NCI-H2029 (cell line): ENCODE data around the gene TMEM88.

Source experiments
- DNase-seq: peaks from one replicate; lab custom pipeline; 2025; lab: John Stamatoyannopoulos, UW

The TMEM88 gene

DNA sequence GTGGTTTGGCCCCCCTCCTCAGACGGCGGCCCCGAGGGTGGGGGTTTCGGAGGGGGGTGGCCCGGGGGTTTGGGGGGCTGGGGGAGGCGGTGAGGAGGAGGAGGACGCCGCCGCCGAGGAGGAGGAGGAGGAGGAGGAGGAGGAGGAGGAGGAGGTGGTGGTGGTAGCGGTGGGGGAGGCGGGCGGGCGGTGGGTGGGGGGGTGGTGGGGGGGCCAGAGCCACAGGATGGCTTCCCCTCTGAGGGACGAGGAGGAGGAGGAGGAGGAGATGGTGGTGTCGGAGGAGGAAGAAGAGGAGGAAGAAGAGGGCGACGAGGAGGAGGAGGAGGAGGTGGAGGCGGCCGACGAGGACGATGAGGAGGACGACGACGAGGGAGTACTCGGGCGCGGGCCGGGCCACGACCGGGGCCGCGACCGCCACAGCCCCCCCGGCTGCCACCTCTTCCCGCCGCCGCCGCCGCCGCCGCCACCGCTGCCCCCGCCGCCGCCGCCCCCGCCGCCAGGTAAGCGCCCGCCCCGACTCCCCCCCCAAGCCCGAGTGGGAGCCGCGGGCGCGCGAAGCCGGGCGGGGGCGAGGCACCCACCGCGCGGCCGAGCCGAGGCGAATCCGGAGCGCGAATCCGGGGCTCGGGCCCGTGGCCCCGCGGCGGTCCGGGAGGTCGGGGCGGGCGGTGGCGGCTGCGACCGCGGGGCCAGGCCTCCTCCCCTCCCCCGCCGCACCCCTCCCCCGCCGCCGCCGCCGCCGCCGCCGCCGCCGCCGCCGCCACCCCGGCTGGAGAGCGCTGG is 29.9 kb downstream of the TMEM88 start:
- no peak for DNase-seq

DNA sequence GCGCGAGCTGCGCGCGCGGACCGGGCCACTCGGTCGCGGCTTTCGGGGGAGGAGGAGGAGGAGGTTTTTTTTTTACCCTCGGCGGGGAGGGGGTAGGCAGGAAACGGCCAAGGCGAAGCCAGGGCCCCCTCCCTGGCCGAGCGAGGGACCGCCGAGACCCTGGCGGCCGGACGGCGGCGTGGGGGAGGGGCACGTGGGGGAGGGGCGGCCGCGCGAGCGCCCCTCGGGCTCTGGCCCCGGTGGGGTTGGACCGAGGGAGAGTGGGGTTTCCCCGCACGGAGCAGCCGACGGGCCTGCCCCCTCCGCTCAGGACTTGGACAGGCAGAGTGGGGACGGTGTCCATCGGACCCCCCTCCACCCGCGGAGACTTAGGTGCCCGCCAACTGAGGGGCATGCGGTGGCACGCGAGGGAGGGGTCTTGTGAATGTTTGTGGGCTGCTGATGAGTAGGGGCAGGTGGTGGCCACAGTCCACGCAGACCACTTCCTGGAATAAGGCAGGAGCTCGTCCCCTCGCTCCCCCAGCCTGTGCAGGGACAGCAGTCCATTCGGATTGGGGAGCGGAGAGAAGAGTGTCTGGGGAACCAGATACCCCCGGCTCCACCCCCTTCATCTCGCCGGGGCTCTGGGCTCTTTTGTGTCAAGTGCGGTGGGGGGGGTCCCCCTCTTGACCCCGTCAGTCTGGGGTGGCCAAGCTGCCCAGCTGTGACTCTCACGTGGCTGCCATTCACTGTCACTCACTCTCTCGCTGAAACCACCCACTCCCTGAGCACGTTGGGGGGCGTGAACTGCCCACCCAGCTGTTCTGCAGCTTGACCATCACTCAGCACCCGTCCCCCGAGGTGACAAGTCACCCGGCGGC is 30.7 kb downstream of the TMEM88 start:
- DNase-seq = no peak

DNA sequence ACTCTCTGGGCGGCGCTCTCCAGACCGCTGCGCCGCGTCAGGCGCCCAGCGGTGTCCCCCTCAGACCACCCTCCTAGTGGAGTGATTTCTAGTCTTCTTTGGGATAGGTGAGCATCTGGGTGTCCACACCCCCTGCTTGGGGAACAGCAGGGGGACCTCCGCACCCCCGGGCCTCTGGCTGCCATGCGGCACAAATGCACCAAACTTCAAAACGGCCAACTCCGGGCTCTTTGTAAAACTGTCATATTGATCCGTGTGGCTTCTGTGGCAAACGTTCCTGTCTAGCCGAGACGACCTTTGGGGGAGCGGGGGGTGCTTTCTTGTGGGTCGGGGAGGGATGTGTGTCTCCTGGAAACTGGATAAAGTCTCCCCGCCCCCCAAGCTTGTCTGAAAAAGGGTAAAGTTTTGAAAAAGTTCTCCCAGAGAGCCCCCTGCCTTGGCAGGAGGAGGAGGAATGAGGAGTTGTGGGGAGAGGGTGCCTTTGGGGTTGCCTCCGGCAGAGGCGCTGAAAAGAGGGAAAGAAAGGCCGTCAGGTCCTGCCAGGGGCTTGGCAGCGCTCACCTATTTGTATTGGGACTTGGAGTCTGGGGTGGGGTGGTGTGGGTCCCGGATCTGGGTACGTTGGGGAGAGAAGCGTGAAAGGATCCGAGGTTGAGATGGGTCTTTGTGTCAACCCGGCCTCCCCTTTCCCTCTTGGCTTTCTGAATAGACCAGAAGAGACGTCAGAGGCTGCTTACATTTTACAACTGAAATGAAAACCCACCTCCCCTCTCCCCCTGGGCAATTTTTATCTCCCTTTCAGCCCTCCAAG is 31.6 kb downstream of the TMEM88 start:
- DNase-seq = no peak

DNA sequence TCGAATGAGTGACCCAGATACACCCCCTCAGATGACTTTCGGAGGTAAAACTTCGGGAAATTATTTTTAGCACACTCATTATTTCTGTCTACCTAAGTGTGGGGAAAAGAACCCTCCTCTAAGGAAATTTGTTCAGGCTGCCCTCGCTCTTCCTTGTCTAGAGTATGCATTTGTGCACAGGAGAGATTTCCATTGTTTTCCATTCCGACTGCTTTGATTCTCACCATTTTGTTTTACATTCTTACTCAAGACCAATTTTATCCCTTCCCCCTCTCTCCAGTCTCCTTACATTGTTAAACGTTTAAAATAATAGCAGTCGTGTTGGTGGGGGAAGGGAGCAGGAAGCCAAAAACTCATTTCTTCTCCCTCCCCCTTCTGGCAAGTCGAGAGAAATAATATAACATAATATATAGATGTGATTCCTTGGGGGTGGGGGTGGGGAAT is 32.2 kb downstream of the TMEM88 start:
- DNase-seq = peak; percentile 75

DNA sequence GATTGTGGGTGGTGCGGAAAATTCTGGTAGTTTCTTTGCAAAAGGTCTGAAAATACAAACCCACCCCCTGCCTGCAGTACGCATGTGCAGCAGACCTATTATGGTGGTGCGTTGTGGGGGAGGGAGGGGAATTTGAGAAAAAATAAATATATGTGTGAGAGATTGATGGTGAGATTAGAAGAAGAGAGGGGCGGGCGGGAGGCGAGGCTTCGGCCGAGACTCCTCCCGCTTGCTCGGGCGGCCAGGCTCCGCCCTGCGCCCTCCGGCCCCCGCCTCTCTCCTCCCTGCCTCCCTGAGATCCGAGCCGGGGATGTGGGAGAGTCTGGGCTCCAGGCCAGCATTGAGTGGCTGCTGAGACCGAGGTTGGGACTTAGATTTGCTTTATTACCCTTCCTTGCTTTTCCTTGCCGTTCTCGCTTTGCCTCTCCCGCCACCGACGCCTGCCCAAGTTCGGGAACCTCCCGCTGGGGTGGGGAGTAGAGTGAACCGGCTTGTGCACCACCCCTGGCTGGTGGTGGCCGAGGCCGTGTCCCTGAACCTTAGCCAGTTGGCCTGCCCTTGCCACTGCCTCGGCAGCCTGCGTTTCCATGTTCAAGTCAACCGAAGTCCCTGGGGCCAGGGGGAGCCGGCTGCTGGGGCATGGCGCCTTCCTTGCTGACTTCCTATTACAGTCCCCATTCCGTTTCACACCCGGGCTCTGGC is 32.8 kb downstream of the TMEM88 start:
- DNase-seq = peak; percentile 86

DNA sequence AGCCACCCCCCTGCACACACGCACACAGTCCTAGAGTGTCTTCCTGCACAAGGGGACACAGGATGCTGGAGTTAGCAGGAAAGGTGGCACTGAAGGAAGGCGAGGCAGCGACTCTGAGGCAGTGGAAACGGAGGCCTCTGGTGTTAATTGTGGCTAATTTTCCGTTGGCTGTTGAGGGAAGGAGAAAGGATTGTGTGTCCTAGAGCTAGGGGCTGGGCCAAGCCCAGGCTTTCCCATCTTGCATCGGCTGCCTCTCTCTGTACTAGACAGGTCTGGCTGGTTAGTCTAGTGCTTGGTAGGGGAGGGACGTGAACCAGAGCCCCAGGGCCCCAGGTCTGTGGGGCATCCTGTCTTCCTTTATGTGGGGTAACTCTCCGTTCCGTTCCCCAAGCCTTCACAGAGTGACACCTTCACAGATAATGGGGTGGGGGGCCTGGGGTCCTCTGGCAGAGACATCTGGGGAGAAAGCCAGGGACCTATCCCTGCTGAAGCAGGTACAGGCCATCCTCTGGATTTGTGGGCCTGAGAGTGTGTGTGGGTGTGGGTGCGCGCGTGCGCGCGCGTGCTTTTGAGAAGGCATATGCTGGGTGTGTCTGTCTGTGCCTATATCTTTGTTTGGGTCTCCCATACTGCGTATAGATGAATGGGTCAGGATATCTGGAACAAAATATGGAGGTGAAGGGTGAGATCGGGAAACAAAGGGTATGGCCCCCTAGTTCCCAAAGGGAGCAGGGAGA is 33.5 kb downstream of the TMEM88 start, which contains the start of gene CHD3:
TSS of gene CHD3 (plus strand) at position 606 of the 737 bp plus-strand sequence. CDS start 212 bp downstream, outside the sequence.
- no peak for DNase-seq

DNA sequence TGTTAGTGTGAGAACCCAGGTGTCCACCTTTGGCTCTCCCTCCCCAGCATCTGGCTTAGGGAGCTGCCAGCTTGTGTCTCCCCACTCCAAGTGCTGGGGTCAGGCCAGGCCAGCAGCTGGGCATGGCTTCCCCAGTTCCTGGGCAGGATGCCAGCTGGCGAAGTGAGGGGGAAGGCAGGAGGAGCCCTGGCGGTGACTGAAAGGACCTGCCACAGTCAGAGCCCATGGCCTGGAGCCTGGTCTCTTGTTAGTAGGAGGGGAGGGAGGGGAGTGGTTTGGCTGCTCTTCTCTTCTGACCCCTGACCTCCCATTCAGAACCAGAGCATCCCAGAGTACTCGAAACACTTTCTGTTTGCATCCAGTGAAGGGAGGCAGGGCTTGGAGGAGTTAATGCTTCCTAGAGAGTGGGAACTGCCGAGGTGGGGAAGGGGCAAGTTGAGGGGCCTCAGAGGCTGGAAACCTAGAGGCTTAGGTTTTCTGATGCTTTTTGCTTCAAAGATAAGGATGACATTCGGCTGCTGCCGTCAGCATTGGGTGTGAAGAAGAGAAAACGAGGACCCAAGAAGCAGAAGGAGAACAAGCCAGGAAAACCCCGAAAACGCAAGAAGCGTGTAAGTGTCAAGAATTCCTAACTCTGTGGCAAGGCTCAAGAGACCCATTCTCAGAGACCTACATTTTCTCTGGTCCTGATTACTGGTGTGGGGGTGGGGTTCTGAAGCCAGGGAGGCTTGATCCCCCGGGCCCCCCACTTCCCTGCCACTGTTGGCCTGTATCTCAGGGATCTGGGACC is 34.5 kb downstream of the TMEM88 start:
- peak; percentile 93 for DNase-seq

DNA sequence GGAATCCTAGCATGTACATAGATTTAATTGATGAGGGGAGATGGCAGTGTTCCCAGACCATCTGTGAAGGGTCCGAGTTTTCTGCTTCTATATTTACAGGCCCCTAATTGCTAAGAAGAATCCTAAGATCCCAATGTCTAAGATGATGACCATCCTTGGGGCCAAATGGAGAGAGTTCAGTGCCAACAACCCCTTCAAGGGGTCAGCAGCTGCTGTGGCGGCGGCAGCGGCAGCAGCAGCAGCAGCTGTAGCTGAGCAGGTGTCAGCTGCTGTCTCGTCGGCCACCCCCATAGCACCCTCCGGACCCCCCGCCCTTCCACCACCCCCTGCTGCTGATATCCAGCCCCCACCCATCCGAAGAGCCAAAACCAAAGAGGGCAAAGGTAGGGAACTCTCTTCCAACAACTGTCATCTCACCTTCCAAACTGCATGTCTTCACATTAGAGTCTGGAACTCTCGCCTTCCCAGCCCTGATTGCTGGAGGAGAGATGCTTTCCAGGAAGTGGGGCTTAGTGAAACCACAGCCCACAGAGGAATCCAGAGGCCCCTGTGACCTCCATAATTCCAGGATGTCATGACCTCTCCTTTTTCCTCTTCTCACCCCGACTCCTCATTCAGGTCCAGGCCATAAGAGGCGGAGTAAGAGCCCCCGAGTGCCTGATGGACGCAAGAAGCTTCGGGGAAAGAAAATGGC is 38.5 kb downstream of the TMEM88 start:
- no peak for DNase-seq

DNA sequence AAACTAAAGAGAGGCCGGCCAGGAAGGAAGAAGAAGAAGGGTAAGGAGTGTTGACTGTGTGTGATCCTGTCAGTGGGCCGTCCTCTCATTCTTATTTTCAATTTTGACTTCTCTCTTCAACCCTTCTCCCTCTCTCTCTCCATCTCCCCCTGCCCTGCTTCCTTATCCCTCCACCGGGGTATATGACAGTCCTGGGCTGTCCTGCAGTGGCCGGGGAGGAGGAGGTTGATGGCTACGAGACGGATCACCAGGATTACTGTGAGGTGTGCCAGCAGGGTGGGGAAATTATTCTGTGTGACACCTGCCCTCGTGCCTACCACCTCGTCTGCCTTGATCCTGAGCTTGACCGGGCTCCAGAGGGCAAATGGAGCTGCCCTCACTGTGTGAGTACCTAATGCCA is 39.4 kb downstream of the TMEM88 start:
- no peak for DNase-seq

DNA sequence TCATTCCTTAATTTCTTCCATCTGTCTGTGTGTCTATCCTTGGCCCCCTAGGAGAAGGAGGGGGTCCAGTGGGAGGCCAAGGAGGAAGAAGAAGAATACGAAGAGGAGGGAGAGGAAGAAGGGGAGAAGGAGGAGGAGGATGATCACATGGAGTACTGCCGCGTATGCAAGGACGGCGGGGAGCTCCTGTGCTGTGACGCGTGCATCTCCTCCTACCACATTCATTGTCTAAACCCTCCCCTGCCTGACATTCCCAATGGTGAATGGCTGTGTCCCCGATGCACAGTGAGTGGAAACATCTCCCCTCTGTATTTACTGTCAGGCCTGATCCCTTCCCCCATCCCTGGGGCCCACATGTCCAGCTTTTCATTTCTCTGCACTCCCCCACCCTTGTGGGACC is 40.0 kb downstream of the TMEM88 start:
- DNase-seq = no peak

DNA sequence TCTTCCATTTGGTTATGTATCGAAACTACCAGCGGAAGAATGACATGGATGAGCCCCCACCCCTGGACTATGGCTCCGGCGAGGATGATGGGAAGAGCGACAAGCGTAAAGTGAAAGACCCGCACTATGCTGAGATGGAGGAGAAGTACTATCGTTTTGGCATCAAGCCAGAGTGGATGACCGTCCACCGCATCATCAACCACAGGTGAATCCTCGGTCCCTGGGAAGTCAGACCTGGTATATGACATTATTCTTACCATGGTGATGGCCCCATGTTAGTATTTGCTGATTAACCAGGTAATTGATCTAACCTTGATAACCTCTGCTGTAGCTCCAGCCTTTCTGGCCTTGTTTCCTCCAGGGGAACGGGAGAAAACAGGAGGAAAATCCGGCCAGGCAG is 42.2 kb downstream of the TMEM88 start:
- DNase-seq = no peak

DNA sequence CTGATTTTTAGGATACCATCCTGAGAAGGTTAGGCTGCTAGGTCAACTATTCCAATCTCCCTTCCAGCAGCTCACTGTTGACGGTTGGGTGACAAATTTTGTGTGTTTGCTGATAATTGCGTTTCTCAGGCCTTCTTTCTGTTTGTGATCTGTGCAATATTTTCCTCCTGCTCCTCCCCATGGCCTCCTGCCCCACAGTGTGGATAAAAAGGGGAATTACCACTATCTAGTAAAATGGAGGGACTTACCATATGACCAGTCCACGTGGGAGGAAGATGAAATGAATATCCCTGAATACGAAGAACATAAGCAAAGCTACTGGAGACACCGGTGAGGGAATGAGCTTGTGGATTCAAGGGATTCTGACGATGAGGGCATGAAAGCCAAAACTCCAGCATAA is 42.9 kb downstream of the TMEM88 start:
- no peak for DNase-seq

DNA sequence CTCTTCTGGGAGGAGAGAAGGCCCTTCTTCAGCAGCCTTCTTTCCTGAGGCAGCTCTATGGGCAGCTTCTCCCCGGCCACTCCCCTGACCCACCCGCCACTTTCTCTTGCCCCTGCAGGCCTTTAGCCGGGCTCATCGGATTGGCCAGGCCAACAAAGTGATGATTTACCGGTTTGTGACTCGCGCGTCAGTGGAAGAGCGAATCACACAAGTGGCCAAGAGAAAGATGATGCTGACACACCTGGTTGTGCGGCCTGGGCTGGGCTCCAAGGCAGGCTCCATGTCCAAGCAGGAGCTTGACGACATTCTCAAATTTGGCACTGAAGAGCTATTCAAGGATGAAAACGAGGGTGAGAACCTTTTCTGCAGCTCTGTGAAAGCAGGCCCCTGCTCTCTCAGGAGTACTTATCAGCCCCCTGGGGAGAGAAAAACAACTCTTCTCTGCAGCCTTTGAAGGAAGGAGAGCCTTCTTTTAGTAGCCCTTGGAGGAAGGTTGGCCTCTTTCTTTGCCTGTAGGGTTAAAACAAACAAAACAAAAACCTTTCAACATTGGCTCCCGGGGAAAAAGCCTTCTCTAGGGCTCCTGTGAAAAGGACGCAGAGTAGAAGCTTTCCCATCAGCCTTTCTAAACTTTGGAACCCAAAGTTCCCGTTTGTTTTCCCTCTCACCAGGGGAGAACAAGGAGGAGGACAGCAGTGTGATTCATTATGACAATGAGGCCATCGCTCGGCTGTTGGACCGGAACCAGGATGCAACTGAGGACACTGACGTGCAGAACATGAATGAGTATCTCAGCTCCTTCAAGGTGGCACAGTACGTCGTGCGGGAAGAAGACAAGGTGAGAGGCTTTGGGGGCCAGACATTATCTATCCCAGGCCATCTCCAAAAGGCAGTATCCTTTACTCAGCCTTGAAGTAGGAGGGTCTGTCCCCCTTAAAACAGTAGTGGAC is 48.6 kb downstream of the TMEM88 start:
- DNase-seq = no peak
